Epithelial cell of esophagus (primary cell): ENCODE results near the gene ENOX1.

Experiments used
- DNase-seq: peaks from one replicate; pipeline ENCODE4 v3.0.0; 2010; ENCODE audit warnings: low read depth
- H3K4me3 ChIP-seq: 2 replicates; pipeline ENCODE4 v1.5.1; 2011; ENCODE audit warnings: mild to moderate bottlenecking, low read length, control low read depth
- CTCF ChIP-seq: IDR thresholded peaks from 2 replicates; pipeline ENCODE4 v1.5.1; 2011; ENCODE audit warnings: low read depth, mild to moderate bottlenecking, low read length, control low read depth, inconsistent platforms; ENCODE audit not compliant: insufficient read depth; ENCODE audit errors: missing control alignments

Gene ENOX1

DNA sequence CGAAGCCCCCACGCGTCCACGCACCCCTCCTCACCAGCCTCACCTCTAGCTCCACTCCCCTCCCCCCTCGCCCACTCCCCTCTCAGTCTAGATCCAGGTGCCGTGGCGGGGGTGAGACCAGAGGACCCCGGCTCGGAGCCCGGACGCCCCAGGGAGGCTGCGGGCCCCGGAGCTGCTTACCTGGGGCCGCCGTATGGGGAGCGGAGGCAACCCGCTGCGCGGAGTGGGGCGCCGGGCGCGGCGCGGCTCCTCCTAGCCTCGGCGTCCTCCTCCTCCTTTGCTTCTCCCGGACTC, 353 bp downstream of the ENOX1 start:
- H3K4me3 ChIP-seq, result peak overlapping the region; percentile 45
- TF ChIP-seq CTCF, result no peak
- DNase-seq, result no peak

DNA sequence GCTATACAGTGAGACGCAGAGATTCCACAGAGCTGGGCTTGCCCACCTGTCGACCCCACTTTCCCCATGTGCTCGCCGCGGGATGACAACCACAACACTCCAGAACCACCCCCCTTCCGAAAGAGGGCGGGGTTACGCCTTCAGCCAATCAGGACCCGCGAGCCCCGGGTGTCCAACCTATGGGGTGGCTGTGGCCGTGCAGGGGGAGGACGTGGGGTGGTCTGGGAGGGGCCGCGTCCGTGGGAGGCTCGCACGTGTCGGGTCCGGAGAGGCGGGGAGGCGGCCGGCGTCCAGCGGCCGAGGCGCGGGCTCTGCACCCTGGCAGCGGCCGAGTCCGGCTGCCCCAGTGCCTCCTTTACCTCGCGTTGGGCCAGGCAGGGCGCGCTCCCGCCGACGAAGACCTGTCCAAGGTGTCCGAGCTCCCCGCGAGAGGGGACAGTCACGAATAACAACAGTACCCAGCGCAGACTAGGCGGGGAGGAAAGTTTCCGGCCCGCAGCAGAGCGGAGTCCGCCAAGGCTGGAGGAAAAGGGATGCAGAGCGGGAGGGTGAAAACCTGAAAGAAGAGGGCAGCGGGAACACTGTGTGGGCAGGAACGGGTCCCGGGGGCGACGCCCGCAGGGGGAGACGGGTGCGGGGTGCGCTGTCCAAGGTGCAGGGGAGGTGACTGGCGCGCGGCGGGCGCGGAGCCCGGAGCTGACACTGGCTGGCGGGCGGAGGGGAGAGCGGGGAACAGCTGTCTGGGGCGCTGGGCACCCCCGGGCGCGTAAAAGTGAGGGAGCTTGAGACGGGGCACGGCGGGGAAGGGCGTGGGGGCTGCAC, 911 bp downstream of the ENOX1 start:
- DNase-seq, result peak; percentile 63

GRCh38 chr13:43785261-43785649, 1.5 kb downstream of the ENOX1 start:
- H3K4me3 ChIP-seq, result peak overlapping the region; percentile 45
- no peak for TF ChIP-seq CTCF
- DNase-seq, result no peak

More for the DNA sequence above, 911 bp downstream of the ENOX1 start:
- peak overlapping the region; percentile 45 for H3K4me3 ChIP-seq
- no peak for TF ChIP-seq CTCF

GRCh38 chr13:43784496-43784895, 2.3 kb downstream of the ENOX1 start:
- no peak for DNase-seq
- no peak for TF ChIP-seq CTCF
- no peak overlapping the region for H3K4me3 ChIP-seq

DNA sequence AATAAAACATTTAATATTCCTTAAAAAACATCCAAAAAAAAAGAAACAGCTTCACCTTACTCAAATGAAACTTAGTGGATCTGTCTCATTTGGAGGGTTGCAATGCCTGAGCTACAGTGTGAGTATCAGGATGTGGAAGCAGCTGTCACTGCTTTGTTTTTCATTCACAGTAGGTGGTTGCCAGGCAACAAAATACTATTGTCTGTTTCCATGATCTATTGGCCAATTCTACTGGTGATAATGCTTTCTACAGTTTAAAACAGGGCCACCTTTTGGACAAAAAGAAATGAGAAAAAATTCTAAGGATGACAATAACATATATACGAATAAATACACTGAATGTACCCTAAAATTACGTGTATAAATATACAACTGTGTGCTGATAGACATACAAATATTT, 3.0 kb downstream of the ENOX1 start:
- TF ChIP-seq CTCF, result no peak
- no peak overlapping the region for H3K4me3 ChIP-seq
- DNase-seq, result peak; percentile 57

DNA sequence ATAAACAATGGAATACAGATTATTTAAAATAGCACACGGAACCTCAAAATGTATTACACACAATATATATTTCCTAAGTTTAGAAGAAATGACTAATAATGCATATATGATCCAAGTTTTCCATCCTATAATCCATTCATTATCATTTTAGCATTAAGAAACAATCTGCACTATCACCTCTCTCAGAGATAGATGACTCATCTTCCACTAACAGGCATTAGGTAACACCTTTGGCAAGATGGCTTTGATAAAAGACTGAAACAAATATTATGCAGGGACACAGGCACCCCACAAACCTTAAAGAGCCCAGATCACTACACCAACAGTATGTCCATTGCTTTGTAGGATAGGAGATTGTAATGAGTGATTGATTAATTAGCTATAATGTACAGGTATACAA, 4.1 kb downstream of the ENOX1 start:
- DNase-seq, result peak; percentile 65
- no peak overlapping the region for H3K4me3 ChIP-seq
- no peak for TF ChIP-seq CTCF

DNA sequence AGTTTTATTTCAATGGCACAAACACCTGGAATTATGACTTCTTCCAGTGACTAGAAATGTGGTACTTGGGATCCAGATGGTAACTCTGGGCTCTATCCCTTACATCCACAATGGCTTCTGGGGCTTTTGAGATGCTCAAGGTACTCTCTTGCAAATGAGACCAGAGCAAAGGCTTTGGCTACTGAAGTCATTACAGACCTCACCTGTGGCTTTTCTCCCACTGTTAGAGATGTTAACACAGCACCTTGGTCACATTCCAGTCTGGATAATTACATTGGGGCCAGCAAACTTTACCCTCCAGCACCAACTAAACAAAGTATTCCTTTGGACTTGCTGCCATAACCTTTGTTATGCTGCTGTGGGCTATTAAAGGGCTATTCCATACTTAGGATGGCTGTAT, 6.1 kb downstream of the ENOX1 start:
- DNase-seq, result no peak
- TF ChIP-seq CTCF, result no peak
- no peak overlapping the region for H3K4me3 ChIP-seq
